Femur (tissue), 1 donor: ENCODE measurements around the gene TMEM192.
"Not testable (repeated sequence)": the region's sequence is repeated elsewhere in the genome, so short reads cannot be mapped to it uniquely, and the experiment has no call there.

Experiments used
- DNase-seq: peaks from one replicate; pipeline ENCODE4 v3.0.0-alpha.2; 2017

TMEM192 gene

GRCh38 chr4:165092187-165092586 is 20.5 kb downstream of the TMEM192 start:
- not testable (repeated sequence) for DNase-seq

GRCh38 chr4:165088366-165088765 is 24.3 kb downstream of the TMEM192 start:
- DNase-seq = no peak

GRCh38 chr4:165085946-165086345 is 26.7 kb downstream of the TMEM192 start:
- DNase-seq = no peak

- DNase-seq = not testable (repeated sequence)
Measured at GRCh38 chr4:165084787-165085186, 27.9 kb downstream of the TMEM192 start.

- peak; percentile 45 for DNase-seq
Measured at GRCh38 chr4:165079476-165079875, 33.2 kb downstream of the TMEM192 start.

GRCh38 chr4:165077034-165077578 is 35.6 kb downstream of the TMEM192 start:
- DNase-seq = no peak

GRCh38 chr4:165073346-165073745 is 39.3 kb downstream of the TMEM192 start:
- not testable (repeated sequence) for DNase-seq

GRCh38 chr4:165070560-165070959 is 42.1 kb downstream of the TMEM192 start:
- DNase-seq = no peak

- DNase-seq = no peak
Measured at GRCh38 chr4:165060938-165061337, 51.7 kb downstream of the TMEM192 start.

GRCh38 chr4:165059386-165059785 is 53.3 kb downstream of the TMEM192 start:
- DNase-seq = no peak

GRCh38 chr4:165058666-165059065 is 54.0 kb downstream of the TMEM192 start:
- peak; percentile 59 for DNase-seq

GRCh38 chr4:165055601-165056000 is 57.1 kb downstream of the TMEM192 start:
- DNase-seq = no peak

GRCh38 chr4:165053645-165054044 is 59.0 kb downstream of the TMEM192 start, which contains the start of gene TRIM75:
TRIM75 (plus strand) TSS chr4:165053866; CDS start chr4:165059148, 5,282 bp downstream.
- DNase-seq = no peak

GRCh38 chr4:165052627-165053026 is 60.0 kb downstream of the TMEM192 start:
- DNase-seq = no peak

- no peak for DNase-seq
Measured at GRCh38 chr4:165048170-165048569, 64.5 kb downstream of the TMEM192 start.

- no peak for DNase-seq
Measured at GRCh38 chr4:165031436-165032211, 81.0 kb downstream of the TMEM192 start, which contains the start of gene TRIM60. TRIM60 (plus strand) TSS chr4:165031999; CDS start chr4:165040073, 8,074 bp downstream.

GRCh38 chr4:165027762-165028402 is 84.8 kb downstream of the TMEM192 start:
- DNase-seq = no peak

- not testable (repeated sequence) for DNase-seq
Measured at GRCh38 chr4:165025782-165026181, 86.9 kb downstream of the TMEM192 start.
